Vagina (tissue), 2 donors: ENCODE data around the gene VPS11.

Experiments
- POLR2A ChIP-seq, 2 donors: fragments of 450-650 bp; IDR thresholded peaks; one replicate each; pipeline ENCODE4 v1.6.1; 2017; ENCODE audit warnings: antibody characterized with exemption in 2 of 2, mild to moderate bottlenecking in 2 of 2, moderate library complexity in 2 of 2
- POLR2AphosphoS5 ChIP-seq, 2 donors: sonication (generic); formaldehyde crosslinking; IDR thresholded peaks; one replicate each; pipeline ENCODE4 v1.9.0; 2017; ENCODE audit warnings: antibody characterized with exemption in 2 of 2, mild to moderate bottlenecking in 2 of 2, low read depth in 1 of 2; ENCODE audit not compliant: insufficient read depth in 1 of 2
- TF ChIP-seq, protein P1 (sequence below), 3 experiments: fragments of 450-650 bp in 2 of 3; fragments of 200-600 bp in 1 of 3; sonication (generic) in 1 of 3; IDR thresholded peaks; one replicate each; pipeline ENCODE4 v1.5.1; 2017 to 2019; ENCODE audit warnings: antibody characterized with exemption in 3 of 3, mild to moderate bottlenecking in 2 of 3, moderate library complexity in 2 of 3

DNA sequence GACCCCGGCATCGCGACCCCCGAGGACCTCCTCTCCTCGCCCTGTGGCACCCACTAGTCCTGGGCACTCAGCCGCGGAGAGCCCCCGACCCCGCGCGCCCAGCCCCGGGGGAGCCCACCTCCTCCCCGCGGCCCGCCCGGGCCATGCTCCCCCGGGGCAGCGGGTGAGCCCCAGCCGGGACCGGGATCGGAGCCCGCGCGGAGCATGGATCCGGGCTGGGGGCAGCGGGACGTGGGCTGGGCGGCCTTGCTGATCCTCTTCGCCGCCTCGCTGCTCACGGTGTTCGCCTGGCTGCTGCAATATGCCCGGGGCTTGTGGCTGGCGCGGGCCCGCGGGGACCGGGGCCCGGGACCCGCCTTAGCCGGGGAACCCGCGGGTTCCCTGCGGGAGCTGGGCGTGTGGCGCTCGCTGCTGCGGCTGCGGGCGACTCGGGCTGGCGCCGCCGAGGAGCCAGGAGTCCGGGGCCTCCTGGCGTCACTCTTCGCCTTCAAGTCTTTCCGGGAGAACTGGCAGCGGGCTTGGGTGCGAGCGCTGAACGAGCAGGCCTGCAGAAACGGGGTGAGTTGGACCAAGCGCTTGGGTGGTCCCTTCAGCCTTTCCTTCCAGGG lies 40.0 kb downstream of the VPS11 start:
- TF ChIP-seq, protein P1, sequence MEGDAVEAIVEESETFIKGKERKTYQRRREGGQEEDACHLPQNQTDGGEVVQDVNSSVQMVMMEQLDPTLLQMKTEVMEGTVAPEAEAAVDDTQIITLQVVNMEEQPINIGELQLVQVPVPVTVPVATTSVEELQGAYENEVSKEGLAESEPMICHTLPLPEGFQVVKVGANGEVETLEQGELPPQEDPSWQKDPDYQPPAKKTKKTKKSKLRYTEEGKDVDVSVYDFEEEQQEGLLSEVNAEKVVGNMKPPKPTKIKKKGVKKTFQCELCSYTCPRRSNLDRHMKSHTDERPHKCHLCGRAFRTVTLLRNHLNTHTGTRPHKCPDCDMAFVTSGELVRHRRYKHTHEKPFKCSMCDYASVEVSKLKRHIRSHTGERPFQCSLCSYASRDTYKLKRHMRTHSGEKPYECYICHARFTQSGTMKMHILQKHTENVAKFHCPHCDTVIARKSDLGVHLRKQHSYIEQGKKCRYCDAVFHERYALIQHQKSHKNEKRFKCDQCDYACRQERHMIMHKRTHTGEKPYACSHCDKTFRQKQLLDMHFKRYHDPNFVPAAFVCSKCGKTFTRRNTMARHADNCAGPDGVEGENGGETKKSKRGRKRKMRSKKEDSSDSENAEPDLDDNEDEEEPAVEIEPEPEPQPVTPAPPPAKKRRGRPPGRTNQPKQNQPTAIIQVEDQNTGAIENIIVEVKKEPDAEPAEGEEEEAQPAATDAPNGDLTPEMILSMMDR (IDR thresholded peaks at IDR 0.05), result no peak
- TF ChIP-seq POLR2A (IDR thresholded peaks at IDR 0.05) (no peak), POLR2AphosphoS5 (IDR thresholded peaks at IDR 0.05; ENCODE audit: insufficient read depth in 1 of 2, low read depth in 1 of 2) (no peak)
